Keratinocyte (primary cell): Measurements from ENCODE around the gene ACVR1B. TPM values are rescaled to one million over a fixed set of nuclear protein-coding genes. Genes with fewer than 3 reads are reported as not detected.
A peak's percentile ranks its signal among the peaks of the same experiment; 100 is the strongest.

ENCODE experiments used
- DNase-seq: peaks from one replicate; pipeline ENCODE4 v3.0.0-alpha.2; 2011; ENCODE audit warnings: low read depth, missing footprints, low spot score
- FAIRE-seq: peaks from 2 replicates; lab custom pipeline; 2011; peaks lifted over from hg19 to GRCh38; lab: Jason Lieb, UNC
- H2AFZ ChIP-seq: 2 replicates; pipeline ENCODE4 v1.6.0; 2012; ENCODE audit warnings: low read length, control low read depth, inconsistent platforms; ENCODE audit not compliant: control insufficient read depth
- H3K27ac ChIP-seq: 2 replicates; pipeline ENCODE4 v1.5.1; 2011; ENCODE audit warnings: low read length; ENCODE audit not compliant: control insufficient read depth, insufficient read depth
- H3K27me3 ChIP-seq: 3 replicates; pipeline ENCODE4 v1.6.0; 2011; ENCODE audit warnings: low read length; ENCODE audit not compliant: control insufficient read depth, insufficient read depth; ENCODE audit errors: extremely low read depth
- H3K36me3 ChIP-seq, 2 experiments: 2 replicates in 1 of 2; 3 replicates in 1 of 2; pipeline ENCODE4 v1.5.1; 2011; ENCODE audit warnings: low read length in 2 of 2, mild to moderate bottlenecking in 1 of 2; ENCODE audit not compliant: control insufficient read depth in 2 of 2, insufficient read depth in 2 of 2; ENCODE audit errors: extremely low read depth in 1 of 2
- H3K4me1 ChIP-seq: 3 replicates; pipeline ENCODE4 v1.5.1; 2011; ENCODE audit warnings: low read length; ENCODE audit not compliant: control insufficient read depth, insufficient read depth; ENCODE audit errors: extremely low read depth
- H3K4me2 ChIP-seq: 3 replicates; pipeline ENCODE4 v1.6.0; 2011; ENCODE audit warnings: low read depth, low read length; ENCODE audit not compliant: control insufficient read depth, insufficient read depth; ENCODE audit errors: extremely low read depth
- H3K4me3 ChIP-seq, 3 experiments: fragments of 200-600 bp in 1 of 3; sonication (generic) in 1 of 3; 2 replicates in 2 of 3; 3 replicates in 1 of 3; pipeline ENCODE4 v1.5.1; 2011 to 2016; ENCODE audit warnings: low read length in 3 of 3, mild to moderate bottlenecking in 3 of 3, control low read depth in 2 of 3, inconsistent platforms in 1 of 3, low read depth in 1 of 3, mixed read lengths in 1 of 3, mixed run types in 1 of 3, moderate library complexity in 1 of 3; ENCODE audit not compliant: control insufficient read depth in 2 of 3, insufficient read depth in 2 of 3; ENCODE audit errors: extremely low read depth in 1 of 3
- H3K79me2 ChIP-seq: 2 replicates; pipeline ENCODE4 v1.6.0; 2012; ENCODE audit warnings: low read length; ENCODE audit not compliant: control insufficient read depth, insufficient read depth
- H3K9ac ChIP-seq: 3 replicates; pipeline ENCODE4 v1.6.0; 2011; ENCODE audit warnings: low read length; ENCODE audit not compliant: control insufficient read depth, insufficient read depth; ENCODE audit errors: extremely low read depth
- H3K9me1 ChIP-seq: 3 replicates; pipeline ENCODE4 v1.6.0; 2011; ENCODE audit warnings: low read length; ENCODE audit not compliant: control insufficient read depth, insufficient read depth; ENCODE audit errors: extremely low read depth
- H3K9me3 ChIP-seq: 2 replicates; pipeline ENCODE4 v1.5.1; 2012; ENCODE audit warnings: low read depth, low read length; ENCODE audit not compliant: control insufficient read depth
- H4K20me1 ChIP-seq: 3 replicates; pipeline ENCODE4 v1.6.0; 2011; ENCODE audit warnings: low read length; ENCODE audit not compliant: control insufficient read depth, insufficient read depth; ENCODE audit errors: extremely low read depth
- EZH2 ChIP-seq: IDR thresholded peaks from one replicate; pipeline ENCODE4 v1.6.1; 2012; ENCODE audit warnings: inconsistent platforms, mild to moderate bottlenecking, low read length, moderate library complexity
- dilution Hi-C: fragments of 300-500 bp; cut with MboI; formaldehyde crosslinking; loops from one replicate; pipeline ENCODE4 v1.7.0; 2020; ENCODE audit warnings: low sequenced_read_pairs; ENCODE audit not compliant: extremely low pct_ligation_motif_present
- polyA plus RNA-seq, 5 experiments: library from polyadenylated mRNA; depleted of rRNA in 3 of 5; stranded (reverse) in 3 of 5; stranded (forward) in 1 of 5; unstranded in 1 of 5; fragments of >200 nt; gene quantifications; 1 replicate in 1 of 5; 2 replicates in 3 of 5; 3 replicates in 1 of 5; pipeline versions ENCODE4 v1.2.1 to v1.2.3, GENCODE V29; 2011 to 2012; ENCODE audit warnings: missing spikeins in 2 of 5, low read depth in 1 of 5, low replicate concordance in 1 of 5
- TF ChIP-seq, protein P1 (sequence below), 3 experiments: IDR thresholded peaks in 1 of 3; conservative IDR thresholded peaks in 1 of 3; optimal IDR thresholded peaks in 1 of 3; 2 replicates in 2 of 3; 3 replicates in 1 of 3; pipeline versions ENCODE3 to v1.5.1; 2011; ENCODE audit warnings: low read length in 3 of 3, mild to moderate bottlenecking in 3 of 3, moderate library complexity in 2 of 3, control low read depth in 1 of 3, inconsistent platforms in 1 of 3; ENCODE audit not compliant: insufficient read depth in 2 of 3; ENCODE audit errors: extremely low read depth in 1 of 3

Gene ACVR1B
- polyA plus RNA-seq, 1 donor (not counting 4 experiments of a cell fraction or from before 2014, with no cell fraction given): 12.7 TPM

DNA sequence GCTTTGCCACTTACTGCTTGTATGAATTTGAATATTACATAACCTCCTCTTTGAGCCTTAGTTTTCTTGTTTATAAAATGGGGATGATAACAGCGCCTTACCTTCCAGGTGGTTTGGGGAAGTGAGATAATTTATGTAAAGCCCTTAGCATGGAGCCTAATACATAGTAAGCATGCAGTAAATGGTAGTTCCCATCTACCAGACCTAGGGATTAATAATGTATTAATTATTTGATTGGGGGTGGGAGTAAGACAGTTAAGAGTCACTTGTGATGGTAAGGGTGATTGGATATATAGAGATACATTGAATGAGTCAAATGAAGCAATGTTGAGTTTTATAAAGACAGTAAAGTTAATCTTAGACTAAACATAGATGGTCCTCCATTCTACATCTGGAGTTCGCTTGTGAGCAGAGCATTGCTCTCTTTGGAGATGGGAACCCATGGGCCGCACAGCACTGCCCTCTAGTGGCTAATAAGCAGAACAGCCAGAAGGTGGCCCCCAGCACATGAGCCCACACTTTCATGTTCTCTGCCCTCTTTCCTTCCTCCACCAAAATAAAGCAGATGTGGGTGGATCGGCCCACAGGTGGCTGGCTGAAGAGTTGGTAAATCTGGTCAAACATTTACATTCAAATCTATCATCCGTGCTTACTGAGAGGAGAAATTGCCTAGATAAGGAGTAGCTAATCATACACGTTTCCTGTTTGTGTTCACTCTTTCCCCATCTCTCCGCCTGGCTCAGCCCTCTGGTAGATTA is 28.7 kb downstream of the ACVR1B start:
- Histone ChIP-seq H3K4me3 (no peak overlapping the region), H3K27ac (no peak overlapping the region), H3K9ac (no peak overlapping the region), H3K9me3 (no peaks in the 10 kb centered on the region), H3K79me2 (peaks cover 2% of the 10 kb centered on the region), H2AFZ (no peak overlapping the region), H3K27me3 (no peaks in the 10 kb centered on the region), H4K20me1 (peaks cover 5% of the 10 kb centered on the region), H3K9me1 (no peaks in the 10 kb centered on the region), H3K4me2 (no peak overlapping the region), H3K4me1 (no peaks in the 10 kb centered on the region), H3K36me3 (peaks cover 31 to 46% of the 10 kb centered on the region in 2 experiments)
- dilution Hi-C loops: no loop called here
- peak; percentile 80 for FAIRE-seq
- DNase-seq: no peak
- no peak for TF ChIP-seq EZH2
- TF ChIP-seq, protein P1, sequence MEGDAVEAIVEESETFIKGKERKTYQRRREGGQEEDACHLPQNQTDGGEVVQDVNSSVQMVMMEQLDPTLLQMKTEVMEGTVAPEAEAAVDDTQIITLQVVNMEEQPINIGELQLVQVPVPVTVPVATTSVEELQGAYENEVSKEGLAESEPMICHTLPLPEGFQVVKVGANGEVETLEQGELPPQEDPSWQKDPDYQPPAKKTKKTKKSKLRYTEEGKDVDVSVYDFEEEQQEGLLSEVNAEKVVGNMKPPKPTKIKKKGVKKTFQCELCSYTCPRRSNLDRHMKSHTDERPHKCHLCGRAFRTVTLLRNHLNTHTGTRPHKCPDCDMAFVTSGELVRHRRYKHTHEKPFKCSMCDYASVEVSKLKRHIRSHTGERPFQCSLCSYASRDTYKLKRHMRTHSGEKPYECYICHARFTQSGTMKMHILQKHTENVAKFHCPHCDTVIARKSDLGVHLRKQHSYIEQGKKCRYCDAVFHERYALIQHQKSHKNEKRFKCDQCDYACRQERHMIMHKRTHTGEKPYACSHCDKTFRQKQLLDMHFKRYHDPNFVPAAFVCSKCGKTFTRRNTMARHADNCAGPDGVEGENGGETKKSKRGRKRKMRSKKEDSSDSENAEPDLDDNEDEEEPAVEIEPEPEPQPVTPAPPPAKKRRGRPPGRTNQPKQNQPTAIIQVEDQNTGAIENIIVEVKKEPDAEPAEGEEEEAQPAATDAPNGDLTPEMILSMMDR (optimal IDR thresholded peaks at IDR 0.05 in 1 of 3, IDR thresholded peaks at IDR 0.05 in 1 of 3, conservative IDR thresholded peaks at IDR 0.05 in 1 of 3; ENCODE audit: extremely low read depth in 1 of 3, insufficient read depth in 2 of 3, low read length in 3 of 3): peak; percentile 93 to 97 (median 95)

DNA sequence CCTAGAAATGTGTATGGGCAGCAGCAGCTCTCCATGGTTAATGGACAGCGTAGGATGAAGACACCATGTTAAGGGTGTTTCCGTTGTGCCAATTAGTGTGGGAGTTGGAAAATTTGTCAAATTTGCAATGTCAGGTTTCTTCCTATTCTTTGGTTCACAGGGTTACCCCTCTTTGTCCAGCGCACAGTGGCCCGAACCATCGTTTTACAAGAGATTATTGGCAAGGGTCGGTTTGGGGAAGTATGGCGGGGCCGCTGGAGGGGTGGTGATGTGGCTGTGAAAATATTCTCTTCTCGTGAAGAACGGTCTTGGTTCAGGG is 29.3 kb downstream of the ACVR1B start:
- peaks cover 31 to 46% of the 10 kb centered on the region in 2 experiments for H3K36me3 ChIP-seq
- H2AFZ ChIP-seq: no peak overlapping the region
- TF ChIP-seq, protein P1 (optimal IDR thresholded peaks at IDR 0.05 in 1 of 3, IDR thresholded peaks at IDR 0.05 in 1 of 3, conservative IDR thresholded peaks at IDR 0.05 in 1 of 3; ENCODE audit: extremely low read depth in 1 of 3, insufficient read depth in 2 of 3, low read length in 3 of 3): no peak
- no peak for TF ChIP-seq EZH2
- H3K4me2 ChIP-seq: no peak overlapping the region
- H3K4me3 ChIP-seq: no peak overlapping the region
- H3K27me3 ChIP-seq: no peaks in the 10 kb centered on the region
- H3K4me1 ChIP-seq: no peaks in the 10 kb centered on the region
- dilution Hi-C loops: no loop called here
- H3K79me2 ChIP-seq: no peaks in the 10 kb centered on the region
- H3K9me1 ChIP-seq: no peaks in the 10 kb centered on the region
- no peak overlapping the region for H3K27ac ChIP-seq
- H4K20me1 ChIP-seq: peaks cover 5% of the 10 kb centered on the region
- DNase-seq (no peak), FAIRE-seq (no peak)
- no peak overlapping the region for H3K9ac ChIP-seq
- no peaks in the 10 kb centered on the region for H3K9me3 ChIP-seq
